ENCODE data around the gene ADGRD1.

Gene ADGRD1

GRCh38 chr12:131094831-131095805 lies 141.4 kb downstream of the ADGRD1 start:
- H3K4me3 ChIP-seq (ENCODE audit: low read length), result no peak overlapping the region
- H3K27me3 ChIP-seq (ENCODE audit: insufficient read depth, low read length), result peaks cover 11% of the 10 kb centered on the region

GRCh38 chr12:131095826-131096680 lies 142.3 kb downstream of the ADGRD1 start:
- no peaks in the 10 kb centered on the region for H3K4me1 ChIP-seq (ENCODE audit: insufficient read depth, low read length)
- H3K9me3 ChIP-seq (ENCODE audit: low read length), result no peaks in the 10 kb centered on the region
- no peak overlapping the region for H2AFZ ChIP-seq (ENCODE audit: low read depth, low read length)
- H3K36me3 ChIP-seq (ENCODE audit: insufficient read depth, low read length), result no peaks in the 10 kb centered on the region
- H3K27me3 ChIP-seq (ENCODE audit: insufficient read depth, low read length), result peaks cover 11% of the 10 kb centered on the region
- H3K4me3 ChIP-seq (ENCODE audit: low read length), result no peak overlapping the region

More at GRCh38 chr12:131094831-131095805, 141.4 kb downstream of the ADGRD1 start:
- Histone ChIP-seq H3K4me1 (ENCODE audit: insufficient read depth, low read length) (no peaks in the 10 kb centered on the region), H3K36me3 (ENCODE audit: insufficient read depth, low read length) (no peaks in the 10 kb centered on the region), H2AFZ (ENCODE audit: low read depth, low read length) (no peak overlapping the region), H3K9me3 (ENCODE audit: low read length) (no peaks in the 10 kb centered on the region)

DNA sequence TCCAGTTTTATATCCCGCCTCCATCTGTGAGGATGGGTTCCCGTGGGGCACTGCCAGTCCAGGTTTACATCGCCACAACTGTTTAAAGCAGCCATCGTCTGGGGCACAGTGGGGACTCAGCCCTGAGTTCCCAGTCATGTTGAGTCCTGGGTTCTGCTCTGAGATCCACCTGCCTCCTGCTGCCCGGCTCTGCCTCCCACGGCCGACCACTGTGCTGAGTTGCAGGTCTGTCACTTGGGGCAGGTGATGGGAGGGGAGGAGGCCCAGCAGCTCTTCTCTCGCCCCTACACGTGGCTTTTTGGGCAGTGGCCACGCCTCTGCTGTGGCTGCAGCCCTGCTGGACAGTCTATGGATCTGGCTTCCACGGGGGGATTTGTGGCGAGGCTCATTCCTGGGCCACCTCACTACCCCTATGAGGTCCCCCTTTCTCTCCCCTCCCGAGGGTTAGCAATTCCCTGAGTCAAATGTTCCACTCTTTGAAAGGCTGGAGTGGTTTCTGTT lies 143.0 kb downstream of the ADGRD1 start:
- Histone ChIP-seq H3K4me3 (ENCODE audit: low read length) (no peak overlapping the region), H2AFZ (ENCODE audit: low read depth, low read length) (no peak overlapping the region), H3K27me3 (ENCODE audit: insufficient read depth, low read length) (peaks cover 10% of the 10 kb centered on the region), H3K36me3 (ENCODE audit: insufficient read depth, low read length) (no peaks in the 10 kb centered on the region), H3K9me3 (ENCODE audit: low read length) (no peaks in the 10 kb centered on the region), H3K4me1 (ENCODE audit: insufficient read depth, low read length) (no peaks in the 10 kb centered on the region)

GRCh38 chr12:131097202-131098177 lies 143.8 kb downstream of the ADGRD1 start:
- peaks cover under 1% of the 10 kb centered on the region for H3K4me1 ChIP-seq (ENCODE audit: insufficient read depth, low read length)
- no peak overlapping the region for H3K4me3 ChIP-seq (ENCODE audit: low read length)
- no peaks in the 10 kb centered on the region for H3K9me3 ChIP-seq (ENCODE audit: low read length)
- peaks cover 3% of the 10 kb centered on the region for H3K27me3 ChIP-seq (ENCODE audit: insufficient read depth, low read length)
- no peak overlapping the region for H2AFZ ChIP-seq (ENCODE audit: low read depth, low read length)
- H3K36me3 ChIP-seq (ENCODE audit: insufficient read depth, low read length), result no peaks in the 10 kb centered on the region

DNA sequence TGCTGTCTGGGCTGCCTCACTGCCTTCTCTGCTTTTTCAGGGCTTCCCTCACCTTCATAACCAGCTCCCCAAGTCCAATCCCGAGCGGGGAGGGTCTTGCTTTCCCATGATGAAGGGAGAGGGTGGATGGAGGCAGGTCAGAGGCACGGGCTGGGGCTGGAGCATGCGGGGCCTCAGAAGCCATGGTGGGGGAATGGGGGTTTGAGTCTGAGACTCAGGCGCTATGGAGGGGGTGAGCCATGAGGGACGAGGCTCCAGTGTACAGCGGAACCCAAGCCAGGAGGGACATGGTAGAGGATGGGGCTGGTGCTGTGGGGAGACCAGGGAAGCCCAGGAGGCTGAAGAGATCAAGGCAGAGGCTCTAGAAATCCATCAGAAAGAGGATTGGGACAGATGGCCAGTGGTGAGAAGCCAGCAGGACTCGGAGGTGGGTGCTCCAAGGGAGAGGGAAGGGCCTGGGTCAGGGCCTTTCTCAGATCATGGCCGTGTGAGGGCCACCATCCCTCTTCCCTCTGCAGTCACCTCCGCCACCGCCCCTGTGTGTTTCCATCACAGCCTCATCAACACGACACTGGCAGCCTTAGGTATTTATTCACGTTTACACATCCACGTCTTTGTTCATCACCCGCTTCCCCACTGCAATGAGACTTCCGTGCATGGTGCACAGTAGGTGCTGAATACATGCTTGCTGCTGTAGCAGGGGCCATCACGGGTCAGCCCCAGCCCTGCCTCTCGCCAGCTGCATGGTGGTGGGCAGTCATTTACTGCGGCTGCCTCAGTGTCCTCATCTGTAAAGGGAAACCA lies 144.7 kb downstream of the ADGRD1 start:
- H3K9me3 ChIP-seq (ENCODE audit: low read length), result no peaks in the 10 kb centered on the region
- H3K36me3 ChIP-seq (ENCODE audit: insufficient read depth, low read length), result no peaks in the 10 kb centered on the region
- H3K4me1 ChIP-seq (ENCODE audit: insufficient read depth, low read length), result peaks cover 9% of the 10 kb centered on the region
- no peak overlapping the region for H2AFZ ChIP-seq (ENCODE audit: low read depth, low read length)
- no peak overlapping the region for H3K4me3 ChIP-seq (ENCODE audit: low read length)
- H3K27me3 ChIP-seq (ENCODE audit: insufficient read depth, low read length), result peaks cover 3% of the 10 kb centered on the region

DNA sequence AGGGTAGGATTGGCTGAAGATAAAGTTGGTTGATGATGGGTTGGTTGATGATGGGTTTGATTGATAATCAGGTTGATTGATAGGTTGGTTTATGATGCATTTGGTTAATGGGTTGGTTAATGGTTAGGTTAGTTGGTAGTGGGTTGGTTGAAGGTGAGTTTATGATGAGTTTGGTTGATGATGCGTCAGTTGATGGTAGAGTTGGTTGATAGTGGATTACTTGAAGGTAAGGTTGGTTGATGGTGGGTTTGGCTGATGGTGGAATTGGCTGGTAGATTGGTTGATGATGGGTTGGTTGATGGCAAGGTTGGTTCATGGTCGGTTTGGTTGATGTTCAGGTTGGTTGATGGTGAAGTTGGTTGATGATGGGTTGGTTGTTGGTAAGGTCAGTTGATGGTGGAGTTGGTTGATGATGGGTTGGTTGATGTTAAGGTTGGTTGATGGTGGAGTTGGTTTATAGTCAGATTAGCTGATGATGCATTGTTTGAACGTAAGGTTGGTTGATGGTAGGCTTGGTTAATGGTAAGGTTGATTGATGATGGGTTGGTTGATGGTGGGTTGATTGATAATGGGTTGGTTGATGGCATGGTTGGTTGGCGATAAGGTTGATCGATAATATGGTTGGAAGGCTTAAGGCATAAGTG lies 146.4 kb downstream of the ADGRD1 start:
- H3K9me3 ChIP-seq (ENCODE audit: low read length), result no peaks in the 10 kb centered on the region
- H3K4me3 ChIP-seq (ENCODE audit: low read length), result no peak overlapping the region
- H3K27me3 ChIP-seq (ENCODE audit: insufficient read depth, low read length), result no peaks in the 10 kb centered on the region
- peaks cover 16% of the 10 kb centered on the region for H3K4me1 ChIP-seq (ENCODE audit: insufficient read depth, low read length)
- H3K36me3 ChIP-seq (ENCODE audit: insufficient read depth, low read length), result no peaks in the 10 kb centered on the region
- H2AFZ ChIP-seq (ENCODE audit: low read depth, low read length), result no peak overlapping the region

DNA sequence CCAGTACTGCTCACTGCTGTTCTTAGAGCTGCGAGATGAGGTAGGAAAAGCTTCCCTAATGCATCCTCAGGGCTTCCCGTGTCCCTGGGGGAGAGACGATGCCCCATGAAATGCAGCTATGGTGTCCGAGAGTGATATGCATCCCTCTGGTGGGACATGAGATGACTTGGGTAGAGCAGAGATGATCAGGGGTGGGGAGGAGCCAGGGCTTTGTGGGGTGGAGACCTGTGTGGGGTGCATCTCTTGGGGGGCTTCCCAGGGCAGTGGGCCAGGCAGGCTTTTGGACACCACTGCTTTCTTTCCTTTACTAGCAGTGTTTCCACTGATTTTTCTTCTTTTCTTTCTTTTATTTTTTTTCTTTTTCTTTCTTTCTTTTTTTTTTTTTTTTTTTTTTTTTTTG lies 147.3 kb downstream of the ADGRD1 start:
- Histone ChIP-seq H3K36me3 (ENCODE audit: insufficient read depth, low read length) (no peaks in the 10 kb centered on the region), H2AFZ (ENCODE audit: low read depth, low read length) (no peak overlapping the region), H3K27me3 (ENCODE audit: insufficient read depth, low read length) (no peaks in the 10 kb centered on the region), H3K9me3 (ENCODE audit: low read length) (no peaks in the 10 kb centered on the region), H3K4me1 (ENCODE audit: insufficient read depth, low read length) (peaks cover 16% of the 10 kb centered on the region), H3K4me3 (ENCODE audit: low read length) (no peak overlapping the region)

- H2AFZ ChIP-seq (ENCODE audit: low read depth, low read length), result no peak overlapping the region
- peaks cover 16% of the 10 kb centered on the region for H3K4me1 ChIP-seq (ENCODE audit: insufficient read depth, low read length)
- H3K27me3 ChIP-seq (ENCODE audit: insufficient read depth, low read length), result no peaks in the 10 kb centered on the region
- H3K4me3 ChIP-seq (ENCODE audit: low read length), result no peak overlapping the region
- no peaks in the 10 kb centered on the region for H3K9me3 ChIP-seq (ENCODE audit: low read length)
- H3K36me3 ChIP-seq (ENCODE audit: insufficient read depth, low read length), result no peaks in the 10 kb centered on the region
Measured at GRCh38 chr12:131101703-131102492, 148.2 kb downstream of the ADGRD1 start.

- peaks cover 16% of the 10 kb centered on the region for H3K4me1 ChIP-seq (ENCODE audit: insufficient read depth, low read length)
- no peak overlapping the region for H3K4me3 ChIP-seq (ENCODE audit: low read length)
- no peaks in the 10 kb centered on the region for H3K27me3 ChIP-seq (ENCODE audit: insufficient read depth, low read length)
- no peaks in the 10 kb centered on the region for H3K36me3 ChIP-seq (ENCODE audit: insufficient read depth, low read length)
- H2AFZ ChIP-seq (ENCODE audit: low read depth, low read length), result no peak overlapping the region
- H3K9me3 ChIP-seq (ENCODE audit: low read length), result no peaks in the 10 kb centered on the region
Measured at GRCh38 chr12:131102493-131102931, 148.8 kb downstream of the ADGRD1 start.

DNA sequence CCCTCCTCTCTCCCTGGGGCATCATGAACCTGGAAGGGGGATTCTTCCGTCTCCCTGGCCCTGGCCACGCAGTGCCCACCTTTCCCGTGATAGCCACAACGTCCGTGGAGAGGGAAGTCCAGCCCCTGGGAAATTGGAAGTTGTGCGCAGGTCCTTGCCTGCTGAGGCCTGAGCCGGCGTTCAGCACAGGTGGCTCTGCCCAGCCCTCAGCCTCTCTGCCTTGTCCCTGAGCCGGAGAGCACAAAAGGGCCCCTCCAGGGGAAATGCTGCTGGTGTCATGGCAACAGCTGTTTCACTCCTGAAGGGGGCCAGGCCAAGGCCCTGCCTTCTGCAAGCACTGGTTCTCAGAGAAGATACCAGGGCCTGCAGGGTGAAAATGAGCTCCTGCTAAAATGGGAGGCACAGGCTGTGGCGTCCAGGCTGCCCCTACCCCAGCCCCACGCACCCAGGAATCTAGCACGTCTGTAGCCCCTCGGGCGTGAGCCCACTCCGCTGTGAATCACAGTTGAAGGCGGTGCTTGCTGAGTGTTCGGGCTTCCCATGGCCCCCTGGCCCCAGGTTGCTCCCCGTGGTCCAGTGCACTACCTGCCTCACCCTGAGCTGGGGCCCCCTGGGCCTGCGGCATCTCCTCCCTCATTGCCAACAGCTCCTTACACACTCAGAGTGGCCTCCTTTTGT lies 149.4 kb downstream of the ADGRD1 start:
- no peak overlapping the region for H2AFZ ChIP-seq (ENCODE audit: low read depth, low read length)
- no peaks in the 10 kb centered on the region for H3K9me3 ChIP-seq (ENCODE audit: low read length)
- no peaks in the 10 kb centered on the region for H3K36me3 ChIP-seq (ENCODE audit: insufficient read depth, low read length)
- H3K4me1 ChIP-seq (ENCODE audit: insufficient read depth, low read length), result peaks cover 16% of the 10 kb centered on the region
- no peaks in the 10 kb centered on the region for H3K27me3 ChIP-seq (ENCODE audit: insufficient read depth, low read length)
- H3K4me3 ChIP-seq (ENCODE audit: low read length), result no peak overlapping the region
